Measurements from ENCODE around the gene MKX.
"Not testable (repeated sequence)": the region's sequence is repeated elsewhere in the genome, so short reads cannot be mapped to it uniquely, and the experiment has no call there.

Gene MKX

DNA sequence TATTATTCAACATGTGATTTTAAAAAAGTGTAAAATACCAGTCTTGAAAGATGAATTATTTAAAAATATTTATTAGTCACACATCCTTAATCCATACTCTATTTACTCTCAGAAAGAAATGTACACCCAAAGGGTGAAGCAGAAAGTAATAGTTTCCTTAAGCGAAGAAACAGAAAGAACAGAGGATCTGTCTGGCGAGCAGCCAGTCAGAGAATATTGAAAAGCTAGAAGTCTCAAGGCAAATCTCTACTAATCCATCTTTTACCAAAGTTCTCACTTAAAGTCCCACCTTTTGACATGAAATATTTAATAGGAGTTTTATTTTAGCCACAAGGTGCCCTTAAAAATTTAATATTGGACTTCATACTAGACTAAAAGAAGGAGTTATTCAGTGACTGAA is 46.7 kb downstream of the MKX start:
- in situ Hi-C loops (cut with HindIII; ENCODE audit: low sequenced_read_pairs), result no loop called here

DNA sequence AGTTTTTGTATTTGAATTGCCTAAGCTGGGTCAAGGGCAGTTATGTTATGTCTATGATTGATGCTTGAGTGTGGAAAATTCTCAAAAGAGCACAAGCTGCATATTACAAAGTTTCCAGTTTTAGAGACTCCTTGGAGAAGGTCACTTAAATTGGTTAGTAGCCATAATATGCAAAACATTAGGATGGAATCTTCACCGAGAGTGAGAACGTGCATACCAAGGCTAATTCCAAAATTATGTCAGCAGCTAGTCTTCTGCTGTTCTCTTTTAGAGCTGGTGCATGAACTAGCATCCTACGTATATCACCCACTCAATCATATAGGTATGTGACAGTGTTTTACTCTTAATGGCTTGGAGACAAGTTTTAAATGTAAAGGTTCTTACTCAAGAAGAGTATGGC is 49.2 kb downstream of the MKX start:
- in situ Hi-C loops (cut with HindIII; ENCODE audit: low sequenced_read_pairs), result no loop called here

- in situ Hi-C loops (cut with HindIII; ENCODE audit: low sequenced_read_pairs), result no loop called here
These were observed 49.9 kb downstream of the MKX start for GRCh38 chr10:27695706-27696105.

DNA sequence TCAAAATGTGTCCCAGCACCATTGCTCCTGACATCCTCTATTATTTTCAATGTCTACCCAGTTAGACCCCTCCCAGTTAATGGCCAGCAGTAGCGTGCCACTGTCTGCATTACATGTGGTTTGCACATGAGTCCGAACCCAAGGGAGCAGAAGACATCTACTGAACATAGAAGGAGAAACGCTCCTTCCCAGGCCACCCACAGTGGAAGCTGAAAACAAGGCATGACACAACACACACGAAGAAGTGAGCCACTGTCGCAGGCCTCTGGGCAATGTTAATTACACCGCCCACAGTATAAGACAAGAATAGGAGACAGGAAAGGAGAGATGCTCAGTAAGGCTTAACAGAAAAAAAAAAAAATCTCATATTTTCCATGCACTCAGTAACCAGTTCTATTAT is 50.5 kb downstream of the MKX start:
- in situ Hi-C loops (cut with HindIII; ENCODE audit: low sequenced_read_pairs), result no loop called here

DNA sequence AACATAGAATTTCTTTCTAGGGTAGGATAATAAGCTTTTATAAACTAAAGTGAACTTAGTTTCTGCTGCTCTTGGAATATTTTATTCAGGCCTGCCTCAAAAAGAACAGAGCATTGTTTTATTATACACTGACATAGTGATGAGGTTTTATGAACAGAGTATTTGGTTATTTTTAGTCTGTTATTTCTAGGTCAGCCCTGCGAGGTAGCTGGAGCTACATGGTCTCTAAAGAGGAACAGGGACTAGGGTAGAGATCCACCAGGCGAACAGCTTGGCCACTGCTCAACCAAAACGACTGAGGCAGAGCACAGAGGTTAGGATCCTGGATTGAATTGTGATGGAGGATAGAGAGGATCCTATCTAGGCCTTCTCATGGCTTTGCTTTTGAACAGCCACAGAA is 53.0 kb downstream of the MKX start:
- in situ Hi-C loops (cut with HindIII; ENCODE audit: low sequenced_read_pairs), result no loop called here

DNA sequence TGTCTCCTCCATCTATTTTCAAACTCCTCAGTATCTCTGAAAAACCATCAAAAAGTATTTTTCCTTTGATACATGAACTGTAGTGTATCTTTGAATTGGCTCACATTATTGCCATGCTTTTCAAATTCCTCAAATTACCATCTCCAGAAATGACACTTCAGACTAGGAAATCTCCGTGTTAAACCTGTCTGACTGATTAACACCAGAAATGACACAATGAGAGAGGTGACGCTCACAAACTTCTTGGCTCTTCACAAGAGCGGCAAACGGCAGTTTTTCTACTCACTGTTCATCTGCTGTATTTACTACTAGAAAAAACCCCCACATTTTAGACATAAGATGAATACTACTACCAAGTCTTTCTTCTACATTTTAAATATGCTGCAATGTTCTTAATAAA is 56.6 kb downstream of the MKX start:
- in situ Hi-C loops (cut with HindIII; ENCODE audit: low sequenced_read_pairs), result no loop called here

GRCh38 chr10:27688276-27688675 is 57.3 kb downstream of the MKX start:
- in situ Hi-C loops (cut with HindIII; ENCODE audit: low sequenced_read_pairs), result no loop called here

DNA sequence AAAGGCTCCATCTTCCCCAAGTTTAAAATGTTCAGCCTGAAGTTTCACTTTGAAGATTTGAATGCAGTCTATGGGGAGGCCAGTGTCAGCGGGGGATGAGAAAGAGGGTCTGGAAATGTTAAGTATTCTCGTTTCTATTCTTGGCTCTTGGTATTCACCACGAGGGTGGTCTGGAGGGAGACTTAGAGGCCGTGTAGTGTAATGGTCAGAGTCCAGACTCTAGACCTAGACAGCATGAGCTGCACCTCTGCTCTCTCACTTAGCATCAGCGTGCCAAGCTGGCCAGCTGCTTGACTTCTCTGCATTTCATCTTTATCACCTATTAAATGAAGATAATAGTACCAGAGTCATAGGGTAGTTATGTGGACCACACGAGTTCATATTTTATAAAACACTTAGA is 57.9 kb downstream of the MKX start:
- in situ Hi-C loops (cut with HindIII; ENCODE audit: low sequenced_read_pairs), result no loop called here

- in situ Hi-C loops (cut with HindIII; ENCODE audit: low sequenced_read_pairs), result no loop called here
These were observed 58.3 kb downstream of the MKX start for GRCh38 chr10:27687326-27687725.

GRCh38 chr10:27685681-27686080 is 59.9 kb downstream of the MKX start:
- in situ Hi-C loops (cut with HindIII; ENCODE audit: low sequenced_read_pairs), result no loop called here

GRCh38 chr10:27683226-27683625 is 62.4 kb downstream of the MKX start:
- in situ Hi-C loops (cut with HindIII; ENCODE audit: low sequenced_read_pairs), result no loop called here

- in situ Hi-C loops (cut with HindIII; ENCODE audit: low sequenced_read_pairs), result not testable (repeated sequence)
These were observed 63.8 kb downstream of the MKX start for GRCh38 chr10:27681795-27682194.

- in situ Hi-C loops (cut with HindIII; ENCODE audit: low sequenced_read_pairs), result no loop called here
These were observed 64.7 kb downstream of the MKX start for GRCh38 chr10:27680691-27681605.

- in situ Hi-C loops (cut with HindIII; ENCODE audit: low sequenced_read_pairs), result no loop called here
These were observed 65.5 kb downstream of the MKX start for GRCh38 chr10:27680006-27680557.

DNA sequence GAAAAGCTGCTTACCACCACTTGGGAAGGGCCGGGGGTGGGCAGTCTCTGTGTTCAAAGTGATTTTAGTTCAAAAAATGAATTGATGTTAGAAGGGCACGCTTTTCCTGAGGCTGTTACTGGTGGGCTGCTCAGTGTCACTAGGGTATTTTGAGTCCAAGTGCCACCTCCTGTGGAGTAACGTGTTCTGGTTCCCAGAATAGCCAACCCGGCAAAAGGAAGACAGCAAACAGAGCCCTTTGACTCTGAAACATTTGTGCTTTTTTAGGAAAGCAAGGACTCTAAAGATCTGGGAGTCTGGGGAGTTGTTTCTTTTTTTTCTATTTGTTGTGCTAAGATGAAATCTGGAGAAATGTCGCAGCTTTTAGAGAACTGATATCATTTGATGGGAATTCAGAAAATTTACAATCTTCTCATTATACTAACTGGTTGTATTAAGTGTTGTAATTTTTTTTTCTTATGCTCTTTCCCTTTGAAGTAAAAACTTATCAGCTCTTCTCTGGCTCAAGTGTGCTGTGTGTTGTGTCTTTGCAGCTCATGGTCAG is 66.2 kb downstream of the MKX start:
- in situ Hi-C loops (cut with HindIII; ENCODE audit: low sequenced_read_pairs), result no loop called here

GRCh38 chr10:27678166-27678565 is 67.5 kb downstream of the MKX start:
- in situ Hi-C loops (cut with HindIII; ENCODE audit: low sequenced_read_pairs), result no loop called here

DNA sequence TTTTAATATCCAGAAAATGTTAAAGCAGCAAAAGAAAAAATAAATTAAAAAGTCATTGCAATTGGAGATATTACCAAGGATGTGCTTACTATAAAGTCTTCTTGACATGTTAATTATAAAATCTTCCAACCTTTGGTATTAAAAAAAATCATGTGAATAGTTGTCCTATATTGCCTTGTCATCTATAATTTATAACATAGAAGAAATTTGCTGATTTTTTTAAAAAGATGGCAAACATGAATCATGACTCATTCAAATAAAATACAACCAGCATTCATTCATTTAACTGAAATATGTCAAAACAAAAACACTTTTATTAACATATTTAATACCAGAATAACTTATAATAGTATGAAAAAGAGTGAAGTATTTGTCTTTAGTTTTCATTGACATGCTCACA is 72.6 kb downstream of the MKX start:
- in situ Hi-C loops (cut with HindIII; ENCODE audit: low sequenced_read_pairs), result no loop called here

DNA sequence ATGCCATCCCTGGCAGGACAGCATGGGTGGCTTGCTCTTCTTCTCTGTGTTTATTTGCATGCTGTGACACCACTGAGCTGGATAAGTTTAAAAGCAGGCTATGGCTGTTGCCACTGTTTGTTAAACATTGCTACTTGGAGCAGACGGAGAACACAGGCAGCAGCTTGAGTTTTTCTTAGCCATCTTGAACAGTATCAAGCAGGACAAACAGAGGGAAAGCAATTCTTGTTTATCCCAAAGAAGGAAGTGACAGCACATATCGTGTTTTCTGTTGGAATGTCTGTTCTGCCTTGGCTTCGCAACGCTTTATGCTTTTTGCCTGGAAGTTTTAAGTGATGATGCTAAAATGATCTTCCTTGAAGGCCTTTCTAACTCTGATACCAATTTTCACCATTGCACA is 73.8 kb downstream of the MKX start:
- in situ Hi-C loops (cut with HindIII; ENCODE audit: low sequenced_read_pairs), result no loop called here

- in situ Hi-C loops (cut with HindIII; ENCODE audit: low sequenced_read_pairs), result no loop called here
These were observed 81.2 kb downstream of the MKX start for GRCh38 chr10:27664461-27664860.

GRCh38 chr10:27663621-27664020 is 82.0 kb downstream of the MKX start:
- in situ Hi-C loops (cut with HindIII; ENCODE audit: low sequenced_read_pairs), result no loop called here

DNA sequence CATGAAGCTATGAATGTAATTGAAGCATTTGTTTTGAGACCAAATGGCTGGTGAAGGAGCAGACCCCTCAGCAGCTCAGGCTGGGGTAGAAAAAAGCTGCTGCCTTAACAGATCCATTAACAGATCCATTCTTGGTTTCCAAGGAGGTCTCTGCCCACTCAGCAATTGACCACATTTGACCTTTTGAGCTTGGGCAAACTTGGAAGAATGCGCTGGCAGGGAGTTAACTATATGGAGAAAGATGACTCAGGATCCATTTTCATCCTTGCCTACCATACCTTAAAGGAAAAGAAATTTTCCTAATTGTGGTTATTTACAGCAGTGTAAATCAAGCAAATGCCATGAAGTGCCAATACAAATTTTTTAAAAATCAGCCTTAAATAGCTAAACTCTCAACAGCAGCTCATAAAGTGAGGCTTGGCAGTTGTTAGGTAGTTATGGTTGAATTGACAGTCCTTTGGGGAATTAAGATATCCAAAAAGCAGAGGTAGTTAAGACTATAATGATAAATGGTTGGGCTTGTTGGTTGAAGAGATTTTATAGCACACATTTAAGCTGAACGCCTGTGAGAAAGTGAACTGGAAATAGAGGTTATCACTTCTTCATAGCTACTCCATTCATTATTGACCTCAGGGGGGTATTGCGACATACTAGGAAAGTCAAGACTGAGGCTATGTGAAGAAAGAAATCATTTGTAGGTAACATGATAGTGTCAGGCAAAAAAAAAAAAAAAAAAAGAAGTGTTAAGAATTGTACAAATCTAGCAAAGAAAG is 83.9 kb downstream of the MKX start:
- in situ Hi-C loops (cut with HindIII; ENCODE audit: low sequenced_read_pairs), result no loop called here

- in situ Hi-C loops (cut with HindIII; ENCODE audit: low sequenced_read_pairs), result no loop called here
These were observed 84.9 kb downstream of the MKX start for GRCh38 chr10:27660711-27661110.
